Myocyte (in vitro differentiated cells): ENCODE measurements around the gene SCO1. TPM values are rescaled to one million over a fixed set of nuclear protein-coding genes. Genes with fewer than 3 reads are reported as not detected.

Experiments
- DNase-seq: peaks from one replicate; pipeline ENCODE4 v3.0.0-alpha.2; 2012; ENCODE audit warnings: low read depth
- total RNA-seq: library from RNA; depleted of rRNA; stranded (reverse); fragments of >200 nt; gene quantifications from 2 replicates; pipeline ENCODE4 v1.2.3, GENCODE V29; 2014

Gene SCO1
- total RNA-seq, 1 donor from 2014 or later = 49.0 TPM

DNA sequence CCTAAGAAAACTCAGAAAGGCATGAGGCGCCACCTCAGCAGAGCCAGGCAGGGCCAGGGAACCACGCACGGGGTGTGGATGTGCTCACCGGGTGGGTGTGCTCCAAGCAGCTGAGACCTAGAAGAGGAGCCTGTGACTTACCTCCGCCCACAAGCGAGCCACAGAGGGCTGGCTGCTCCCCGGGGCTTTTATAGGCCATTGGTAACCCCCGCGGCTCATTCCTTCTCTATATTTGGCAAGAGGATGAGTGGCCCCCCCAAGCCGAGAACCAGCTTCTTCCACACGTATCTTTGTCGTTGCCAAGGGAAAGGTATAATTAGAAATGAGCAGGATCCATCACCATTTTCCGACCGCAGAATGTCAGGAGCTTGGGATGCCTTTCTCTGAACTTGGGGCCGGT, 40.2 kb downstream of the SCO1 start, which contains the start of gene MYH3:
TSS of gene MYH3 (minus strand) at position 162 of the 400 bp plus-strand sequence. CDS start 2,245 bp downstream, outside the sequence.
- peak; percentile 99 for DNase-seq

DNA sequence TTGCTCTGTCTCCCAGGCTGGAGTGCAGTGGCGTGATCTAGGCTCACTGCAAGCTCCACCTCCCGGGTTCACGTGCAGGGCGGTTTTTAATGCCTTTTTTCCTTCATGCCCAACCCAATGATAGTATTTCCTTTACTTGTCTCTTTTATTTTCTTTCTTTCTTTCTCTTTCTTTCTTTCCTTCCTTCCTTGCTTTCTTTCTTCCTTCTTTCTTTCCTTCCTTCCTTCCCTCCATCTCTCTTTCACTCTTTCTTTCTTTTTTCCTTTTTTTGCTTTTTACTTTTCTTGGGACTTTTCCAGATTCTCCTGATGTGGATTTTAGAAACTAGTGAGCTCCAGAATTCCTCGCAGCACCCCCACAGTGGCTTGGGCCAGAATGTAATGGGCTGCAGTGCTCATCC, 43.3 kb downstream of the SCO1 start:
- DNase-seq = no peak

- DNase-seq = peak; percentile 82
These were observed 44.2 kb downstream of the SCO1 start for GRCh38 chr17:10652984-10653659.

- peak; percentile 67 for DNase-seq
These were observed 45.4 kb downstream of the SCO1 start for GRCh38 chr17:10651927-10652326.

DNA sequence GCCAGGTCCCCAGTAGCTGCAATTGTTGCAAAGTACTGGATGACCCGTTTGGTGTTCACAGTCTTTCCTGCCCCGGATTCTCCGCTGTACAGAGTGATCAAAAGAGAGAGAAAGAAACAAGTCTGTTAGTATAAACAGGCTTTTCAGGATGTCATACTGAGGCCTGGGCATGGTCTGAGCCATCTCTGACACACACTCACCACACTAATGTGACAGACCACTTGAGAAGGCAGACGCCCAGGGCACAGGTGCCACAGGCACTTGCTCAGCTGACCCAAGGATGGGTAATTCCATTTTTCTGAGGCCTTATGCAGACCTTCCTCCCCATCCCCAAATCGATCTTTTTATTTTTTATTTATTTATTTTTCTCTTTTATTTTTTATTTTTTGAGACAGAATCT, 47.7 kb downstream of the SCO1 start:
- peak; percentile 74 for DNase-seq

DNA sequence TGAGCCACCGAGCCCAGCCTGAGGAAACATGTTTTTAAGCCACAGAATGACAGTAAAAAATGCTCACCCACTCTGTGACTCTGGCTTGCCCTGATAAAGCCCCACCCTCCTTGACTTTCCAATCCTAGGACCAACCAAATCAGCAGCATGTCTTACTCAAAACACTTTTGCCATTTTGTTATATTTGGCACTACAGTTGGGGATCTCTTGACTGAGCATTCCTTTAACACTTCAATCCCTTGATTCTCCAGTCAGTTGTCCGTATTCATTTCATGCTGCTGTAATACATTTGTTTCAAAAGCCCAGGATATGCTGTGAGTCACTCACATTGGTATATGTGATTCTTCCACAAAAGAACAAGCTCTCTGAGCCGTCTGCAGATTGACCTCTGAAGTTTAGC, 48.4 kb downstream of the SCO1 start:
- peak; percentile 74 for DNase-seq

- no peak for DNase-seq
These were observed 49.0 kb downstream of the SCO1 start for GRCh38 chr17:10648381-10648780.

GRCh38 chr17:10646392-10646990, 50.8 kb downstream of the SCO1 start:
- DNase-seq = peak; percentile 84

DNA sequence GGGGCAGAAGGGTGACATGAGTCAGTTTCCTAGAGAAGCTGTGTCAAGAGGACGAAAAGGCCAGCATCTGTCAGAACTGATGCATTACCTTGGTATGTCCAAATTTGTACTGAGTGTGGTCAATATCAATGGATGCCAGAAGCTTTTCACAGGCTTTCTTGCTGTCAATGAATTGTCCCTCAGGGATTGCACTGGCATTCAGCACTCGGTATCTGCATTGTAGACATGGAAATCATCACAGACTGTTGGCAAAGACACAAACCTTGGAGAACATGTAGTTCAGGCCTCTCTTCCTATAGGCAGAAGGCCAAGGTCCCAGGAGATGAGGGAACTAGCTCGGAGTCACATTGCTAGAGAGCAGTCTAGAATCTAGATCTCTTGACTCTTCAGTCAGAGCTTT, 56.9 kb downstream of the SCO1 start:
- DNase-seq = no peak

DNA sequence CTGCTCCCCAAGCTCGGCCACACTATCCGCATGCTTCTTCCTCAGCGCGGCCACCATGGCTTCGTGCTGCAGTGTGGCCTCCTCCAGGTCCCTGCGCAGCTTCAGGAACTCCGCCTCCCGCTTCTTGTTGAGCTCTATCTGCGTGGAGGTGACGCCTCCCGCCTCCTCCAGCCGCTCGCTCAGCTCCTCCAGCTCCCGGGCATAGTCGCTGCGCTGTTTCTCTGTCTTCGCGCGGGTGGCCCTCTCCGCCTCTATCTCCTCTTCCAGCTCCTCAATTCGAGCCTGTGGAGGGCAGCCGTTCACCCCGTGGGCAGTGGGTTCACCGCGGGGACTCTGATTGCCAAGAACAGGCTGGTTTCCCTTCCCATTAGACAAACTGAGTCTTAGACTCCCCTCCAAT, 59.2 kb downstream of the SCO1 start:
- DNase-seq = no peak

DNA sequence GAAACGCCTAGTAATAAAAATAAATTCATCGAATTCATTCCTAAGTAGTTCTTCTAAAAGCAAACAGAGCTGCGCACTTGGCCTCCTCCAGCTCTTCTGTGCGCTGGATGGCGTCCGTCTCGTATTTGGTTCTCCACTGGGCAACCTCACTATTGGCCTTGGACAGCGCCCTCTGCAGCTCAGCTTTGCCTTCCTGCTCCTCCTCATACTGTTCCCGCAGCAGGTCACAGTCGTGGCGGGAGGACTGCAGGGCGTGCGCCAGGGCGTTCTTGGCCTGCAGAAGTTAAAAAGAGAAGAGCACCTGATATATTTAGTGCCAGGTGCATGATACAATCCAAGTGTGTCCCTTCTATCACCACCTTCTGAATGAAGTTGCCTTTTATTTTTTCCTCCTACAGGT, 62.0 kb downstream of the SCO1 start:
- no peak for DNase-seq

DNA sequence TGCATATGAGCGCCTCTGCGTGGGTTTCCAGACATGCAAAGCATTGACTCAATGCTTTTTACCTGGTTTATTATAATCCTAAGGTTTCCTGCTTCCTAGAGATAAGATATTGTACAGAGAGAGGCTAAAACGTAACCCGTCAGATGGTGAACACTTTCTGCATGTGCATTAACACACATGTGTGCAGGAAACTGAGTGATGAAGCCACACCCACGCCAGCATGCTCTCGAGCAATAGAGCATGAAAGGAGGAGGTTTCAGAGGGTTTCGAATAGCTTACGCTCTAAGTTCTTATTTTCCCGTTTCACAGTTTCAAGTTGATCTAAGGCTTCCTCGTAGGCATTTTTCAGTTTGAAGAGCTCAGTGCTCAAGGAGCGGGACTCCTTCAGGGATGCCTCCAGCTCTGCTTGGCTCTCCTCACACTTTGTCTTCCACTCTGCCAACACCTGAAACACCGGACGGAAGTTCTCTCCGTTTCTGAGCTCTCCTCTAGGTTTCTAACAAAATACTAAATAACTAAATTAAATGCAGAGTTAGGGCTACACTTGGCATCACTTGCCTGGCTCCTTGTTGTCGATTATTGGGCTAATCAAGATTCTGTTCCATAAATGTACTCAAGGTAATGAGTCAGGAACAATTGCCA, 63.5 kb downstream of the SCO1 start:
- no peak for DNase-seq

- DNase-seq = no peak
These were observed 65.6 kb downstream of the SCO1 start for GRCh38 chr17:10631701-10632100.

DNA sequence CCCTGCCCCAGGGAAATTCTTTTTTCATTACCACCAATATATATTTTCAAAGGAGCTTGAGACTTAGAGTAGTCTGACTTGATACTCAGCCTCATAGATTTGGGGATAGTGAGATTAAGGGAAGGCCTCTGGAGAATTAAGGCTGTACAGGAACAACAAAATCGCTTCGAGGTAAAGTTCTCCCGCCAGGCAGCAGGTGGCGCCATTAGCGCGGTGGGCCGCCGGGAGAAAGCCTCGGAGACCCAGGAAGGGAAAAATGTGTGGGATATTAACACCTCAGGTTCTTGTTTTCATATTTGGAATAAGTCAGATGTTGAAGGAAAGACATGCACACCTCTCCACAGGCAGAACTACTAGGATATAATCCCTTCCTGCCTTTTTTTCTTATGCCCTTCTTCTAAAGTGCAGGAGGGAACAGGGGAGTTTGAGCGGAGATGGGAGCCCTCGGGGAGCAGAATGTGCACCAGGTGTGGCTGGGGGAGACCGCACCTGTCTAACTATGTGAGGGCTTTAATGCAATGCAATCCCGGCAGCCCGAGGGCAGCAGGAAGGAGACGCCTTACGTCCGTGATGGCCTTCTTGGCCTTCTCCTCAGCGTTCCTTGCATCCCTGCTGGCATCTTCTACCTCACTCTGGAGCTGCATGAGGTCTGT, 66.2 kb downstream of the SCO1 start:
- no peak for DNase-seq

DNA sequence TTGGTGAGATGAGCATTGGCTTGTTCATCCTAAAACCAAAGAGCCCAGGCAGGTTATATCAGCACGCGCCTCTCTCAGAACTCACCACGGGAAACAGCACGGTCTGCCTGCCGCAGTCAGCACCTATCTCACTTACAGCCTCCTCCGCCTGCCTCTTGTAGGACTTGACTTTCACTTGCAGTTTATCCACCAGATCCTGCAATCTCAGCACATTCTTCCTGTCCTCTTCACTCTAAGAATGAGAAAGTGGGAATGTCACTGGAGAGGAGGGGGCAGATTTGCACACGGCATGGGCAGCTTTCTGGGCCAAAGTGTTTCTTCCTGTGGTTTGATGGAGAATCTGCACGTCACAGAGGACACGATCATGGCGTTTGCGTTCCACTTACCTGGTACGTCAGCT, 67.6 kb downstream of the SCO1 start:
- no peak for DNase-seq

DNA sequence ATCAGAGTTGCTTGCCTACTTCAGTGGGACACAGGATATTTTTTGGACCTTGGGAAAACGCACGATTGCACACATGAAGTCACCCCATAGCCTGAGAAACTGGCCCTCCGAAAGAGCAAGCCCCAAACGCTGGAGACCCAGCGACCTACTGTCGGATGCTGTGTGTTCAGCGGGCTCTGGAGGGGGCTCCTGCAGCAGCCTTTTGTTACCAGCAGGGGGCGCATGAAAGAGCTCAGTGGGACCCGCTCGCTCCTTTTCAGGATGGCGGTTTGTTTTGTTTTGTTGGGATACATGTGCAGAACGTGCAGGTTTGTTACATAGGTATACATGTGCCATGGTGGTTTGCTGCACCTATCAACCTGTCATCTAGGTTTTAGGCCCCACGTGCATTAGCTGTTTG, 68.6 kb downstream of the SCO1 start:
- DNase-seq = no peak

GRCh38 chr17:10626390-10626789, 70.9 kb downstream of the SCO1 start:
- peak; percentile 67 for DNase-seq

- DNase-seq = peak; percentile 98
These were observed 72.4 kb downstream of the SCO1 start for GRCh38 chr17:10624969-10625368.

- DNase-seq = peak; percentile 98
These were observed 73.5 kb downstream of the SCO1 start for GRCh38 chr17:10623737-10624338.

DNA sequence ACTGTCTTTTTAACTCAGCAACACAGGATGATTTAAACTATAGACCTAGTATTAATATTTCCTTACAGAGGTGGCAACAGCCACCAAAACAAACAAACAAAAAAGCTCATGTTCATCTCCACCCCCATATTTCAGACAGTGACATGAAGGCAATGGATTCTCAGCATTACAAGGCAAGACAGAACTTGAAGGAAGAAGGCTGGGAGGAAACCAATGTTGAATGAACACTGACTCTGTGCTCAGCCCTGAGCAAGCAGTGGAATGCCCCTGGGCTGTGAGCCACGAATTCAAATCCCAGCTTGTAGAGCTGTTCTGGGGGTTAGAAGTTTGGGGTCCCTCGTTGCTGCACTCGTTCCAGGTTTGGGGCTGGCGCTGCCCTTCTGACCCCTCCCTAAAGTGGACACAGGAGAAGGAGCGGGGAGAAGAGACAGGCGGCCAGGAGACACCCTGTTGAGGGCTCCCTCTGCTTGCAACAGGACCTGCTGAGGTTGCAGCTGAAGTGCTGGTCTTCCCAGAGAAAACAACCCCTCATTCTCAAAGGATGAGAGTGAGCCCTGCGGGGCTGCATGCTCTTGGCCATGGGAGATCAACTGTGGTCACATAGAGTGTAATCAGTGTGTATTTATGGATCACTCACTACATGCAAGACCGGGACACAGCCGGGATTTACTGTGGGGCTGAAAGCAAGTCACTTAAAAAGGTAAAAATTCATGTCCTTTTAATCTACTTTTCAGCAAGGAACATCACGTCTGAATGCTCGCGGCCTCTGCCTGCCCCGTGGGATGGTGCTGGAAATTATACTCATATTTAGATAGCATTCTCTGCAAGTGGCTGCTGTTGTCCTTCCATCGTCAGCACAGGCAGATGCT, 74.5 kb downstream of the SCO1 start:
- DNase-seq = peak; percentile 94
